GM18499 (cell line): Measurements from ENCODE around the gene ARL2.

Source experiments
- ATAC-seq: cut with Tn5 transposase; IDR thresholded peaks from one replicate; pipeline ENCODE4 v1.9.1; 2021; ENCODE audit warnings: moderate number of reproducible peaks; ENCODE audit not compliant: insufficient read depth, unreplicated experiment

ARL2 gene

DNA sequence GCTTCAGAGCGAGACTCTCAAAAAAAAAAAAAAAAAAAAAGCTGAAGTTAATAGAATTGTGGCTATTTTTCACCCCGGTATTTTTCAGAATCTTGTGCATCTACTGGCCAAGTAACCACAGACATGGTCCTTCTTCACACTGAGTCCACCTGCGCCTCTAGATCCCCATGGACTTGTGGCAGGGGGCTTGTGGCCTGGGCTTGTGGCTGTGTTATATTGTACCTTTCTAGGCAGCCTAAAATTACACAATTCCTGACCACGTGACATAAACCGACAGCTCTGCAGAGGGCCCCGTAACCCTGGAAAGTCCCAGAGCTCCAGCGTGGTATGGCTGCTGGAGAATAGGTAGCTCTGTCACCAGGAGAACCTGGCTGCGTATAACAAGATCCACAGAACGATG is 55.3 kb downstream of the ARL2 start:
- no peak for ATAC-seq
